HepG2 (cell line): Measurements from ENCODE around the gene DIAPH3. TPM values are rescaled to one million over a fixed set of nuclear protein-coding genes. Genes with fewer than 3 reads are reported as not detected.
A peak's percentile ranks its signal among the peaks of the same experiment; 100 is the strongest.

Experiments used
- BORCS8-MEF2B ChIP-seq: sonication (generic); formaldehyde crosslinking; IDR thresholded peaks from 2 replicates; pipeline ENCODE4 v1.8.0; 2022; ENCODE audit warnings: mild to moderate bottlenecking, missing genetic modification reagents
- CREM ChIP-seq, 2 experiments: sonication (generic) in 1 of 2; formaldehyde crosslinking in 1 of 2; IDR thresholded peaks; 2 replicates each; pipeline versions ENCODE4 v1.4.0 to v1.6.1; 2016 to 2020; ENCODE audit warnings: antibody characterized with exemption in 1 of 2, mild to moderate bottlenecking in 1 of 2, missing genetic modification reagents in 1 of 2
- GABPB1 ChIP-seq: IDR thresholded peaks from 2 replicates; pipeline ENCODE4 v1.6.1; 2016; ENCODE audit warnings: mild to moderate bottlenecking, missing genetic modification reagents, moderate library complexity, missing compliant biosample characterization
- NR2F2 ChIP-seq: IDR thresholded peaks from 2 replicates; pipeline ENCODE4 v1.6.1; 2012; ENCODE audit warnings: low read depth, inconsistent platforms, borderline replicate concordance
- PCBP1 ChIP-seq: fragments of 200-400 bp; formaldehyde crosslinking; IDR thresholded peaks from 2 replicates; pipeline ENCODE4 v1.6.1; 2017; ENCODE audit warnings: mild to moderate bottlenecking, low read depth, low read length, borderline replicate concordance
- SMC3 ChIP-seq: IDR thresholded peaks from 2 replicates; pipeline ENCODE4 v1.6.1; 2011; ENCODE audit warnings: low read length, improper control_type of control experiment
- TRIM24 ChIP-seq: sonication (generic); formaldehyde crosslinking; IDR thresholded peaks from 2 replicates; pipeline ENCODE4 v1.8.0; 2022; ENCODE audit warnings: mild to moderate bottlenecking, missing genetic modification reagents
- ZC3H13 ChIP-seq: sonication (generic); formaldehyde crosslinking; IDR thresholded peaks from 2 replicates; pipeline ENCODE4 v1.8.1; 2023; ENCODE audit warnings: mild to moderate bottlenecking, missing genetic modification reagents, moderate library complexity
- ZNF205 ChIP-seq: IDR thresholded peaks from 2 replicates; pipeline ENCODE4 v1.6.1; 2018; ENCODE audit warnings: missing biosample characterization, missing genetic modification reagents
- ZNF296 ChIP-seq: sonication (generic); formaldehyde crosslinking; conservative IDR thresholded peaks from 2 replicates; pipeline ENCODE4 v1.5.0; 2020; ENCODE audit warnings: mild to moderate bottlenecking, missing genetic modification reagents
- ZNF550 ChIP-seq: sonication (generic); formaldehyde crosslinking; IDR thresholded peaks from 2 replicates; pipeline ENCODE4 v1.4.0; 2020; ENCODE audit warnings: mild to moderate bottlenecking, missing genetic modification reagents, borderline replicate concordance
- ZNF563 ChIP-seq: sonication (generic); formaldehyde crosslinking; IDR thresholded peaks from 2 replicates; pipeline ENCODE4 v1.8.0; 2022; ENCODE audit warnings: mild to moderate bottlenecking, moderate library complexity, missing genetic modification reagents
- ZNF777 ChIP-seq: sonication (generic); formaldehyde crosslinking; IDR thresholded peaks from 2 replicates; pipeline ENCODE4 v1.4.0; 2020; ENCODE audit warnings: missing genetic modification reagents
- polyA plus RNA-seq, 8 experiments: library from polyadenylated mRNA; depleted of rRNA in 3 of 8; stranded (reverse) in 7 of 8; unstranded in 1 of 8; fragments of >200 nt; fragmentation: Illumina TruSeq in 4 of 8; extraction: Trizol in 4 of 8; gene quantifications; 2 replicates each; pipeline versions ENCODE4 v1.2.1 to v1.2.3, GENCODE V29; 2011 to 2016; ENCODE audit warnings: low read depth in 4 of 8, missing spikeins in 1 of 8, mixed read lengths in 1 of 8; ENCODE audit not compliant: insufficient read depth in 1 of 8
- total RNA-seq, 5 experiments: library from RNA; depleted of rRNA; stranded (reverse); fragments of >200 nt; fragmentation: Illumina TruSeq; extraction: Trizol; gene quantifications; 2 replicates each; pipeline ENCODE4 v1.2.3, GENCODE V29; 2016; ENCODE audit warnings: low read depth in 1 of 5
- TF ChIP-seq, protein P1 (sequence below): sonication (generic); formaldehyde crosslinking; IDR thresholded peaks from 2 replicates; pipeline ENCODE4 v1.4.0; 2020; ENCODE audit warnings: missing genetic modification reagents
- TF ChIP-seq, protein P2 (sequence below): sonication (generic); formaldehyde crosslinking; conservative IDR thresholded peaks from 2 replicates; pipeline ENCODE4 v1.8.0; 2022; ENCODE audit warnings: missing genetic modification reagents
- TF ChIP-seq, protein P3 (sequence below): sonication (generic); formaldehyde crosslinking; IDR thresholded peaks from 2 replicates; pipeline ENCODE4 v1.9.0; 2022; ENCODE audit warnings: low read depth, missing genetic modification reagents
- TF ChIP-seq, protein P4 (sequence below): sonication (generic); formaldehyde crosslinking; conservative IDR thresholded peaks from 2 replicates; pipeline ENCODE4 v1.4.0; 2020; ENCODE audit warnings: missing genetic modification reagents
- TF ChIP-seq, protein P5 (sequence below): sonication (generic); formaldehyde crosslinking; IDR thresholded peaks from 2 replicates; pipeline ENCODE4 v1.4.0; 2020; ENCODE audit warnings: missing genetic modification reagents
- TF ChIP-seq, protein P6 (sequence below): sonication (generic); formaldehyde crosslinking; IDR thresholded peaks from 2 replicates; pipeline ENCODE4 v1.9.0; 2021; ENCODE audit warnings: missing genetic modification reagents, borderline replicate concordance

DIAPH3 gene
- total and polyA plus RNA-seq, 2 of the 13 experiments (the other 11 are each of a cell fraction or from before 2014, with no cell fraction given): 4.0 to 9.3 TPM

DNA sequence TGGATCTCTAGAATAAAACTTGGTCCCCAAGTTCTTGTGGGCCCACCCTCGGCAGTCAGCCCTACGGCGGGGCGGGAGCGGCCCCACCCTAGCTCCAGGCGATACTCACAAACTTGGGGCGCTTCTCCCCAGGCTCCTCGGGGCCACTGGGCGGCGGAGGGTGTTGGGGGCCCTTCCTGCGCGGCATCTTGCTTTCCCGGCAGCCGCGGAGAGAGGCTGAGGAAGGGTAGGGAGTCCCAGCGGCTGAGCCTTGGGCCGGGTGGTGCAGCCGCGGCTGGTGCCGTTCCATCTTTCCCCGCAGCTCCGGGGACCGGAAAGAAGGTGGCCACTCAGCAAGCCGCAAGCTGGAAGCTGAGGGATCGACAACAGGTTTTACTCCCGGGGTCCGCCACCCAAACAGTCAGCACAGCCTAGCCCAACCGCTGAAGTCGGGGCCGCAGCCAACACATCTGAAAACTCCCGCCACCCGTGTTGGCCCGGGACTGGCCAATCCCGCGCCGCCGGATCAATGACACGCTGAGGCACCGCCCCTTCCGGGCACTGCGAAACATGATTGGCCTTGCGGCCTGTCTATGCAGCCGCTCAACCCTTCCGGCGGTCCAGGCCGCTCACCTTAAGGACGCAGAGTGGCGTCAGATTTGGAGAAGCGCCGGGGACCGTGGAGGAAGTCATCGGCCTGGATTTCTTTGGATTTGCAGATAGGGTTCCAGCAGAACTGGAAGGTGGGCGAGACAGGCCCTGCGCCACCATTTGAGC, at the start of gene DIAPH3 (continued):
- TF ChIP-seq ZNF296 (CRISPR knock-in tag) (no peak), GABPB1 (CRISPR knock-in tag) (peak; percentile 99), SMC3 (no peak), ZNF205 (CRISPR knock-in tag) (no peak), PCBP1 (0 out of 2 replicates have a peak, but pooled peaks have one; percentile 89), ZNF550 (CRISPR knock-in tag) (no peak), BORCS8-MEF2B (CRISPR knock-in tag) (peak; percentile 89; the same call in 1 of the 2 replicates), TRIM24 (no peak), ZNF777 (peak; percentile 24; the same call in 1 of the 2 replicates), ZNF563 (no peak), NR2F2 (peak; percentile 25; the same call in 1 of the 2 replicates), ZC3H13 (CRISPR knock-in tag) (0 out of 2 replicates have a peak, but pooled peaks have one; percentile 91), CREM (IDR thresholded peaks at IDR 0.05) (peak; percentile 95), CREM (CRISPR knock-in tag; IDR thresholded peaks at IDR 0.05) (peak; percentile 53; the same call in 1 of the 2 replicates)
- TF ChIP-seq, protein P1, sequence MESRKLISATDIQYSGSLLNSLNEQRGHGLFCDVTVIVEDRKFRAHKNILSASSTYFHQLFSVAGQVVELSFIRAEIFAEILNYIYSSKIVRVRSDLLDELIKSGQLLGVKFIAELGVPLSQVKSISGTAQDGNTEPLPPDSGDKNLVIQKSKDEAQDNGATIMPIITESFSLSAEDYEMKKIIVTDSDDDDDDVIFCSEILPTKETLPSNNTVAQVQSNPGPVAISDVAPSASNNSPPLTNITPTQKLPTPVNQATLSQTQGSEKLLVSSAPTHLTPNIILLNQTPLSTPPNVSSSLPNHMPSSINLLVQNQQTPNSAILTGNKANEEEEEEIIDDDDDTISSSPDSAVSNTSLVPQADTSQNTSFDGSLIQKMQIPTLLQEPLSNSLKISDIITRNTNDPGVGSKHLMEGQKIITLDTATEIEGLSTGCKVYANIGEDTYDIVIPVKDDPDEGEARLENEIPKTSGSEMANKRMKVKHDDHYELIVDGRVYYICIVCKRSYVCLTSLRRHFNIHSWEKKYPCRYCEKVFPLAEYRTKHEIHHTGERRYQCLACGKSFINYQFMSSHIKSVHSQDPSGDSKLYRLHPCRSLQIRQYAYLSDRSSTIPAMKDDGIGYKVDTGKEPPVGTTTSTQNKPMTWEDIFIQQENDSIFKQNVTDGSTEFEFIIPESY: no peak
- TF ChIP-seq, protein P2, sequence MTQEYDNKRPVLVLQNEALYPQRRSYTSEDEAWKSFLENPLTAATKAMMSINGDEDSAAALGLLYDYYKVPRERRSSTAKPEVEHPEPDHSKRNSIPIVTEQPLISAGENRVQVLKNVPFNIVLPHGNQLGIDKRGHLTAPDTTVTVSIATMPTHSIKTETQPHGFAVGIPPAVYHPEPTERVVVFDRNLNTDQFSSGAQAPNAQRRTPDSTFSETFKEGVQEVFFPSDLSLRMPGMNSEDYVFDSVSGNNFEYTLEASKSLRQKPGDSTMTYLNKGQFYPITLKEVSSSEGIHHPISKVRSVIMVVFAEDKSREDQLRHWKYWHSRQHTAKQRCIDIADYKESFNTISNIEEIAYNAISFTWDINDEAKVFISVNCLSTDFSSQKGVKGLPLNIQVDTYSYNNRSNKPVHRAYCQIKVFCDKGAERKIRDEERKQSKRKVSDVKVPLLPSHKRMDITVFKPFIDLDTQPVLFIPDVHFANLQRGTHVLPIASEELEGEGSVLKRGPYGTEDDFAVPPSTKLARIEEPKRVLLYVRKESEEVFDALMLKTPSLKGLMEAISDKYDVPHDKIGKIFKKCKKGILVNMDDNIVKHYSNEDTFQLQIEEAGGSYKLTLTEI (CRISPR knock-in tag): no peak
- TF ChIP-seq, protein P3, sequence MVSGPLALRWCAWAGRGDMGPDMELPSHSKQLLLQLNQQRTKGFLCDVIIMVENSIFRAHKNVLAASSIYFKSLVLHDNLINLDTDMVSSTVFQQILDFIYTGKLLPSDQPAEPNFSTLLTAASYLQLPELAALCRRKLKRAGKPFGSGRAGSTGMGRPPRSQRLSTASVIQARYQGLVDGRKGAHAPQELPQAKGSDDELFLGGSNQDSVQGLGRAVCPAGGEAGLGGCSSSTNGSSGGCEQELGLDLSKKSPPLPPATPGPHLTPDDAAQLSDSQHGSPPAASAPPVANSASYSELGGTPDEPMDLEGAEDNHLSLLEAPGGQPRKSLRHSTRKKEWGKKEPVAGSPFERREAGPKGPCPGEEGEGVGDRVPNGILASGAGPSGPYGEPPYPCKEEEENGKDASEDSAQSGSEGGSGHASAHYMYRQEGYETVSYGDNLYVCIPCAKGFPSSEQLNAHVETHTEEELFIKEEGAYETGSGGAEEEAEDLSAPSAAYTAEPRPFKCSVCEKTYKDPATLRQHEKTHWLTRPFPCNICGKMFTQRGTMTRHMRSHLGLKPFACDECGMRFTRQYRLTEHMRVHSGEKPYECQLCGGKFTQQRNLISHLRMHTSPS (CRISPR knock-in tag): no peak
- TF ChIP-seq, protein P4, sequence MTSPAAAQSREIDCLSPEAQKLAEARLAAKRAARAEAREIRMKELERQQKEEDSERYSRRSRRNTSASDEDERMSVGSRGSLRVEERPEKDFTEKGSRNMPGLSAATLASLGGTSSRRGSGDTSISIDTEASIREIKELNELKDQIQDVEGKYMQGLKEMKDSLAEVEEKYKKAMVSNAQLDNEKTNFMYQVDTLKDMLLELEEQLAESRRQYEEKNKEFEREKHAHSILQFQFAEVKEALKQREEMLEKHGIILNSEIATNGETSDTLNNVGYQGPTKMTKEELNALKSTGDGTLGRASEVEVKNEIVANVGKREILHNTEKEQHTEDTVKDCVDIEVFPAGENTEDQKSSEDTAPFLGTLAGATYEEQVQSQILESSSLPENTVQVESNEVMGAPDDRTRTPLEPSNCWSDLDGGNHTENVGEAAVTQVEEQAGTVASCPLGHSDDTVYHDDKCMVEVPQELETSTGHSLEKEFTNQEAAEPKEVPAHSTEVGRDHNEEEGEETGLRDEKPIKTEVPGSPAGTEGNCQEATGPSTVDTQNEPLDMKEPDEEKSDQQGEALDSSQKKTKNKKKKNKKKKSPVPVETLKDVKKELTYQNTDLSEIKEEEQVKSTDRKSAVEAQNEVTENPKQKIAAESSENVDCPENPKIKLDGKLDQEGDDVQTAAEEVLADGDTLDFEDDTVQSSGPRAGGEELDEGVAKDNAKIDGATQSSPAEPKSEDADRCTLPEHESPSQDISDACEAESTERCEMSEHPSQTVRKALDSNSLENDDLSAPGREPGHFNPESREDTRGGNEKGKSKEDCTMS: no peak
- TF ChIP-seq, protein P5, sequence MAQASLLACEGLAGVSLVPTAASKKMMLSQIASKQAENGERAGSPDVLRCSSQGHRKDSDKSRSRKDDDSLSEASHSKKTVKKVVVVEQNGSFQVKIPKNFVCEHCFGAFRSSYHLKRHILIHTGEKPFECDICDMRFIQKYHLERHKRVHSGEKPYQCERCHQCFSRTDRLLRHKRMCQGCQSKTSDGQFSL (CRISPR knock-in tag): no peak
- TF ChIP-seq, protein P6, sequence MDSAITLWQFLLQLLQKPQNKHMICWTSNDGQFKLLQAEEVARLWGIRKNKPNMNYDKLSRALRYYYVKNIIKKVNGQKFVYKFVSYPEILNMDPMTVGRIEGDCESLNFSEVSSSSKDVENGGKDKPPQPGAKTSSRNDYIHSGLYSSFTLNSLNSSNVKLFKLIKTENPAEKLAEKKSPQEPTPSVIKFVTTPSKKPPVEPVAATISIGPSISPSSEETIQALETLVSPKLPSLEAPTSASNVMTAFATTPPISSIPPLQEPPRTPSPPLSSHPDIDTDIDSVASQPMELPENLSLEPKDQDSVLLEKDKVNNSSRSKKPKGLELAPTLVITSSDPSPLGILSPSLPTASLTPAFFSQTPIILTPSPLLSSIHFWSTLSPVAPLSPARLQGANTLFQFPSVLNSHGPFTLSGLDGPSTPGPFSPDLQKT: no peak
